Mammary epithelial cell (primary cell): ENCODE results near the gene ARHGAP30.

Experiments
- EZH2 ChIP-seq: IDR thresholded peaks from 2 replicates; pipeline ENCODE4 v1.6.1; 2012; ENCODE audit warnings: low read length, inconsistent platforms, borderline replicate concordance
- TF ChIP-seq, protein P1 (sequence below), 2 donors: IDR thresholded peaks in 1 of 2; conservative IDR thresholded peaks in 1 of 2; 2 replicates each; pipeline ENCODE4 v1.5.1; 2011 to 2012; ENCODE audit warnings: inconsistent platforms in 2 of 2, low read length in 2 of 2, mild to moderate bottlenecking in 2 of 2, control low read depth in 1 of 2, low read depth in 1 of 2; ENCODE audit not compliant: insufficient read depth in 1 of 2; ENCODE audit errors: extremely low read depth in 1 of 2

DNA sequence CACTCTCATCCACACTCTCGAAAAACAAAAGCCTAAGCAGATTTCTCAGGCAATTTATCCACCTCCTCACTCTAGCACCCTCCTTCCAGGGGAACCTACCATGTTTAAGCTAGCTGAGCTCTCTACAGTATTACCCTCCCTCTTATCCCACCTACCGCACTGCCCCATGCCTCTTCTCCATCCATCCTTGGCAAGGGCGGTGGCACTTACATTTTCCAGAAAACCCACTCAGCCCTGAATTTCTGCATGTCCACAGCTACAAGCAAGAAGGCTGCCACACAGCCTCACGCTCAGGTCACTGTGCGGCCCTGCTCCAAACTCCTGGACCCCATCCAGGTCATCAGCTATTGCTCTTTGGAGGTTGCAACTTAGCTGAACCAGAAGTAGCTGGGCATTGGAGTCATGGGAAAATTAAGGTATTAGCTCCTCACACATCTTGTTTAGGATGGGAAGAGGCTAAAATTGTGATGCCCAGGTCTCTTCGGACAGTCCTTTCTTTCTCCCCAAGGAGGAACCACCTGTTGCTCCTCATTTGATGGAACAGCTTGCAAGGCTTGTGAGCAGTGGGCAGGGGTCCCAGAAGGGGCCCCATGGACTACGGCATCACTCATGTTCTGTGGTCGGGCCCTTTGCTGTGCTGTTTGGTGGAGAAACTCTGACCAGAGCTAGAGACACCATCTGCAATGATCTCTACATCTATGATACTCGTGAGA is 29.6 kb upstream of the ARHGAP30 start:
- TF ChIP-seq, protein P1, sequence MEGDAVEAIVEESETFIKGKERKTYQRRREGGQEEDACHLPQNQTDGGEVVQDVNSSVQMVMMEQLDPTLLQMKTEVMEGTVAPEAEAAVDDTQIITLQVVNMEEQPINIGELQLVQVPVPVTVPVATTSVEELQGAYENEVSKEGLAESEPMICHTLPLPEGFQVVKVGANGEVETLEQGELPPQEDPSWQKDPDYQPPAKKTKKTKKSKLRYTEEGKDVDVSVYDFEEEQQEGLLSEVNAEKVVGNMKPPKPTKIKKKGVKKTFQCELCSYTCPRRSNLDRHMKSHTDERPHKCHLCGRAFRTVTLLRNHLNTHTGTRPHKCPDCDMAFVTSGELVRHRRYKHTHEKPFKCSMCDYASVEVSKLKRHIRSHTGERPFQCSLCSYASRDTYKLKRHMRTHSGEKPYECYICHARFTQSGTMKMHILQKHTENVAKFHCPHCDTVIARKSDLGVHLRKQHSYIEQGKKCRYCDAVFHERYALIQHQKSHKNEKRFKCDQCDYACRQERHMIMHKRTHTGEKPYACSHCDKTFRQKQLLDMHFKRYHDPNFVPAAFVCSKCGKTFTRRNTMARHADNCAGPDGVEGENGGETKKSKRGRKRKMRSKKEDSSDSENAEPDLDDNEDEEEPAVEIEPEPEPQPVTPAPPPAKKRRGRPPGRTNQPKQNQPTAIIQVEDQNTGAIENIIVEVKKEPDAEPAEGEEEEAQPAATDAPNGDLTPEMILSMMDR (conservative IDR thresholded peaks at IDR 0.05 in 1 of 2, IDR thresholded peaks at IDR 0.05 in 1 of 2; ENCODE audit: extremely low read depth in 1 of 2, insufficient read depth in 1 of 2, low read depth in 1 of 2, low read length in 2 of 2), result no peak
- no peak for TF ChIP-seq EZH2
